ENCODE data around the gene HDAC9.

The HDAC9 gene

DNA sequence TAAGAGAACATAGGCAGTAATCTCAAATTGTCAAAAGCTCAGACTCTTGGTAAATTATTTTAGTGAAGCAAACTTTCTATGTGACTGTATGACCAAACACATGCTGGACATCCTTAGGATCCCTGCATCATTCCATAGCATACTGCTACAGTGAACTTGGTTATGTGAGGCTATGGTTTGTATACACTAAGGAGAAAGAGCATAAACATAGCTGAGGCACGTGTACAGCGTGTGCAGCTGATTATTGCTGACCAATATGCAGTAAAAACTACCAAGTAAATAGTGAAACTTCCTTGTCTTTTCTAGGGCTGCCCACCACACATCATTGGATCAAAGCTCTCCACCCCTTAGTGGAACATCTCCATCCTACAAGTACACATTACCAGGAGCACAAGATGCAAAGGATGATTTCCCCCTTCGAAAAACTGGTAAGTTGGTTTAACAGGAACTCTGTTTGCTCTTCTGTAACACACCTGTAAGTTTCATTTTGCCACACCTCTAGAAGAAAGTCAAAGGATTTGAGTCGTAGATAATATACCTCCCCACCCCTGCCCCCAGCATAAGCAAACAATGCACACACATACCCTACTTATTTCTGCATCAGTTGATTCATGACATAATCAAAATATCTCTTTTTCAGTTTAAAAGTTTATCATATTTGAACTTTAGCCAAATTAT, 98.2 kb downstream of the HDAC9 start:
- no peak for DNase-seq (ENCODE audit: low spot score)

DNA sequence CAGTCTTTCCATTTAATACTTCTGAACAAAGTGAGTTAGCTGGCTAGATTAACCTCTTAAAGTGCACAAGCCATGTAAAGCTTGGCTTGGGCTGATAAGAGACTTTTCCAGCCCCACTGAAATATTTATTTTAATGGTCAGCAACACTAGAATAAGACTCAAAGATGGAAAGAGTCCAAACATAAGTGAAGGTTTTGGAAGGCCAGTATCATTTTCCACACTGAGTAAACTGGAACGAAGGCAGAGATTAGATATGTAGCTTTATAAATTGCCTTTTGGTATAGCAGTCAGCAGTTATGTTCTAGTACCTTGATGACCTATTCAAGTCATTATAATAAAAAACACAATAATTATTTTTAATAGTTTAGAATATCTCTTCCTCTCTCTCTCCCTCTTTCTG, 102.2 kb downstream of the HDAC9 start:
- no peak for DNase-seq (ENCODE audit: low spot score)

DNA sequence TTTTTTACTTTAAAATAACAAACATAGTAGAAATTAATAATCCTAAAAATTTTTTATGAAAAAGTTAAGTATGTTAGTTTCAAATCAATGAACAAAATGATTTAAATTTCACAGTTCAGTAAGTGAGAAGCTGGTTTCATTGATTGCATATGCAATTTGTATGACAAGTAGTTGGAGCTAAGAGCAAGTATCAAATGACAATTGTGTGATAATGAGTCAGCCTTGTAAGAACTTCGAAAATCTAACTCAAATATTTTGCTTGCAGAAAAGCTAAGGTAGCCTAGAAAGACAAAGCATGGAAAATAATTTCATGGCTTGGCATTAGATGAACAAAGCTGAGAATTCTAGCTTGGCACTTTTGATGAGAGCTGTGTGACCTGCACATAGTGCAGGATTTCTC, 111.5 kb downstream of the HDAC9 start:
- DNase-seq (ENCODE audit: low spot score), result no peak

DNA sequence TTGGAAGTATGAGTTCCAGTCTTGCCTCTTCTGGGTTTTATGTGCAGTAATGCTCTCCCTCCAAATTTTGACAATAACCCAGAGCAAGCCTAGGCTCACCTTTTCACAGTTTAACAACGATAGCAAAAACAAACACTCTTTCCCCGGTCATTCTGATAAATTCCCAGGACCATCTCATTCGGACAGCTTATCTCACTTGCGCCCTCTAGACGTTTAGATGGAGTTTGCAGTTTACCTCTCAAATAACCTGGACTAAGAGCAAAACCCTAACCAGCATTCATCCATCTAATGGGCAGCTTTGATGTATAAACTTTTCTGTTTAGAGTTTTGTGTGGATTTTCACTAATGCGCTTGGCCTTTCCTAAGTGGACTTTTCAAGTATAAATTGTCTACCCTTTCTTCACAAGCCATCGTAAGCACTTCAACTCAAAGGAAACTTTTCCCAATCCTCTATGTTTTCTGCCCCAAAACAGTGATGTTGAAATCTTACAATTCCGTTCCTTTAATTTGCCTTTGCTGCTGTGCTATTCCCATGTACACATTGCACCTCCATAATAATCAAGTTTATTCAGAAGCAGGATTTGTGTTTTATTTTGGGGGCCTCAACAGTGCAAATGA, 114.9 kb downstream of the HDAC9 start:
- peak; percentile 4 for DNase-seq (ENCODE audit: low spot score)

DNA sequence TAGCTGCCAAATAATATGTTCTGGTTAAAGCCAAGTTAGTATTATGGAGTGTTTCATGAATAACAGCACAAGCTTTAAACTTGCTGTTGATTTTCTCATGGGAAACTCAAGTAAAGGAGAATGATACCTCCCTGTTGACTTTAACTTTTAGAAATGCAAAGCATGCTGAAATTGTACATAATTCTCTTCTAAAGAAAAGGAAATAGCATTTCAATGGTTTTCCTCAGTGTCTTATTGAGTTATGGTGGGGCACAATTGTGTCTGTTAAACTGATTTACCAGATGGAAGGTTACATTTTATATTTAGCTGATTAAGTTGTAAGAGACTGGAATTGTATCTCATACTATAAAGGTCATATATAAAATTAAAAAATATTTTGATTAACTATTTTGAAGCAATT, 119.3 kb downstream of the HDAC9 start:
- no peak for DNase-seq (ENCODE audit: low spot score)

DNA sequence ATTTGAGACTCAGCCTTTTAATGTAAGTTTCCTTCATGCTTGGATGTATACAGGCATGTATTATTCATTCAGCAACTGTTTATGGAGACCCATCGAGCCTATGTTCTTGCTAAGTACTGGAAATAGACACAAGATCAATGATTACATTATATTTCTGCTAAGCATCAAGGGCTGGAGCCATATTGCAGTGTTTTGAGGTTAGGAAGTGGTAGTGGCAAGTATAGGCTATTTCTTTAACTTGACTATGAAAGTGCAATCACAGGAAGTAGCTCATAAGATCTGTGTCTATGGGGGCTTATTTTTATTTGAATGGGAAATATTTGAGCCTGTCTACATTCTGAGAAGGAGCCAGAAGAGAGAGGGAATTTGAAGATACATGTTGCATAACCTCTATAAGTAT, 123.8 kb downstream of the HDAC9 start:
- no peak for DNase-seq (ENCODE audit: low spot score)

DNA sequence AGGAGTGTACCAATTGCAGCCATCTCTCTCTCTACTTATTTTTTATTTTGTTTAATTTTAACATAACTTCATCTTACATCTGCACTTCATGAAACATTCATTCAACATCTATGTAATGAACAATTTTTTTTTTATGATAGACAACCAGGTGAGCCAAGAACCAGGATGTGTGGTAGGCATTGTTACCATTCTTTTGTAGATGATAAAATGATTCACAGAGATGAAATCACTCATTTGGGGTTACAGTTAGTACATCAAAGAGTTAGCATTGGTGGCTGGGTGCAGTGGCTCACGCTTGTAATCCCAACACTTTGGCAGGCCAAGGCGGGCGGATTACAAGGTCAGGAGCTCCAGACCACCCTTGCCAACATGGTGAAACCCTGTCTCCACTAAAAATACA, 127.8 kb downstream of the HDAC9 start:
- no peak for DNase-seq (ENCODE audit: low spot score)

DNA sequence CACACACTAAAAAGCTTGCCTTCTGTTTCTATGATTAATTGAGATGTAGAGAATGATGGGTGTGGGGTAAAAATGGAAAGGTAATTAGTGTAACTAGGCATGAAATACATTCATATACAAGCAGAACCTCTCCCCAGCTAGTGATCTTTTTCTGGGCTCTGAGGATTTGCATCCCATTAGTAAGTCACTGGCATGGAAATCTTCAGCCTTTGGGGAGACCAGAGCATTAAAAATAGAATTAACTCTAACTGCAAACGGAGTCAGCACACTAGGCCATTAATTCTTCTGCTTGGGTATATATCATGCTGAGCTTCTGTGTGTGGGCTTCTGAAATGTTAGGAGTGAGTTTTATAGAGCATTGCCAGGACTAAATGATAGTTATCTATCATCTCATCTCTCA, 128.9 kb downstream of the HDAC9 start:
- no peak for DNase-seq (ENCODE audit: low spot score)

DNA sequence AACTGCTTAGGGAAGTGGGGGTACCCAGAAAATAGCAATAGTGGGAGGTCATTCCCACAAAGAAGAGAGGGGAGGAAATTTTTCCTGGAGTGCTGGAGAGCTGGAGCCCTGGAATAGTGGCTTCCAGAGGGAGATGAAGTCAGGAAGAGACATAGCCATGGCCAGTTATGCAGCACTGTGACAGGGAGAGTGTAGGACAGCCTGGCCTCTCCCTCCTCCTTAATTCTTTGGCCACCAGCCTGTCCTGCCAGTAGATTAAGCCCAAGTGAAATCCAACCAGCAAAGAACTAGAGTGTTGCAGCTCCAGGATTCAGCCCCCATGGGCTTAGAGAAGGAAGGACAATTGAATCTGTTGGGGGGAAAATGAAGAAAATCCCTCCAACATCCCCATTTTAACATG, 130.5 kb downstream of the HDAC9 start:
- no peak for DNase-seq (ENCODE audit: low spot score)

DNA sequence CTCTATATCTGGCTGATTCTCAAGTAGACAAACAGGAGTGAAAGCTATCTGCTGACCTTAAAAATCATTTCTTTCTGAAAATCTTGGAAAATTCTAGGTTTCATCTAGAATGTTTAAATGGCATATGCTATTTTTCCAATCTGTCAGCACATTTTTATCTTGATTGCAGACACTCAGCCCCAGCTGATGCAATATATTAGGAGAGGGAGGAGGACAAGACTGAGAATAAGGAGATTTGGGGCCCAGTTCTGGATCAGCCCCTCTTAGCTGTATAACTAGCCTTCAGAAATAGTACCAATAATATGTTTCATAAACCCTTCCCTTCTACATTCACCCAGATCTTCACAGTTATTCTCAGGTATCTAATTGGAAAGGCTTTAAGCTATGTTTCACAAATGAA, 131.2 kb downstream of the HDAC9 start:
- no peak for DNase-seq (ENCODE audit: low spot score)

DNA sequence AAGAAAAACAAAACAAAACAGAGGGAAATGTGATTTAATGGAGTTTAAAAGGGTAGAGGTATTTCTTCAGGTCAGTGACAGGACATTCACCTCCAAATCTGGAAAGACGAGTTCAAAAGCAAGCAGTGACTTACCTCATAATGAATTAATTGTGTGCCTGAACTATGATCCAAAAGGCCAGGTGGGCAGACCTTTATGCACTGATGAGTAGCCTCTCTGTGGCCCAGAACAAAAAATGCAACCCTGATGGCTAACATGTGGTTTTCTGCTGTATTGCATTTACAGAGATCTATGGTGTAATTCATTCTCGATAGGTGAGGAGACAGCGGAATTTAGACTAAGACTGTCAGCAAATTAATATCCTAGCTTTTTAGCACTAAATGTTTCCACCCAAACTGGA, 142.0 kb downstream of the HDAC9 start:
- DNase-seq (ENCODE audit: low spot score), result no peak

DNA sequence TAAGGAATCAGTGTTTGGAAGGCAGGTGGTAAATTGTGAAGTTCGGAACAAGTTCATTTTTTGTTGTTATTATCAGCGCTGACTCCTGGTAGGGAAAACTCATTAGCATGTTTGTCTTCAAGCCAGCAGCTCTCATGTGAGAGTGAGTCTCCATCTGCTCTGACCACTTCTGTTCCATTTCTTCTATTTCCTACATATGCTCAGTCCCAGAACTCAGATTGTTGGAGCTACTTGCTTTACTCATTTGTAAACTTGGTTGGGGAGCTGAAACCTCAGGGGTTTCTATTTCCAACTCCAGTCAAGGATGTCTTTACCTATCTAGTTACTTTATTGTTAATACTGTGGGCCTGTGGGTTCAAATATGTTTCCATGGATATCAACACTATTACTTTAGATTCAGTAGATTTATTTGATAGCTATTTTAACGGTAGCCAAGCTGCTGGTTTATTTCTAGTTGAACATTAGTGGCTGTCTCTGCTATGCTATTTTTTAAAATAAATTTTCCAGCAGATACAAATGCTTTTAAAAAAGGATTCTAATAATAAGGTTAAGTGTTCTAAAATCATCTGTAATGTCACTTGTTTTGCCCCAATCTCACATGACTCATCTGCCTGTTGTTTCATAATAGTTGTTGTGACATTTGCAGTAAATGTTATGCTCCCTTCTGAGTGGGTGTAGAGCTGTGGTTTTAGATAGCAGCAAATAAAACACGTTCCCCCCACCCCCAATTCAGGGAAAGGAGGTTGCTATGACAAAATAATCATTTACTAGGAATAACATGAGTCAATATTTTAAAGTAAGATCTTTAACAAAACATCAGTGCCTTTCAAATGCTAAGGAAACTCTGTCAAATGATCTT, 143.3 kb downstream of the HDAC9 start:
- DNase-seq (ENCODE audit: low spot score), result peak; percentile 3

DNA sequence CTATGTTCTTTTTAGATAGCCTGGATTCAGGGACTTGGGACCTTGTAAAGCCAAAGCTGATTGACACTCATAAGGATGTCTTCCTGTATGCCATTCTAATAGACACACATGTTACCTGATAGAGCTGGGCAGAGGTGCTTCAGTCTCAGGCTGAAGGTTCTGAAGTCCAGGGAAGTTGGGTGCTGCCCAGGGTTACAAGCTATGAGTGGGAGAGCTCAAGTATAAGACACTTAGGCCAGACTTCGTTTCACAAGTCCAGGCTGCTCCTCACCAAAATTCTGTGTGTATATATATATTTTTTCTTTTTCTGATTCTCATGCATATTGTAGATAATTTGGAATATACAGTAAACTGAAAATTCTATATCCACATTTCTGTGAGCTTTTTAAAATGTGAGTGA, 144.2 kb downstream of the HDAC9 start:
- DNase-seq (ENCODE audit: low spot score), result no peak

DNA sequence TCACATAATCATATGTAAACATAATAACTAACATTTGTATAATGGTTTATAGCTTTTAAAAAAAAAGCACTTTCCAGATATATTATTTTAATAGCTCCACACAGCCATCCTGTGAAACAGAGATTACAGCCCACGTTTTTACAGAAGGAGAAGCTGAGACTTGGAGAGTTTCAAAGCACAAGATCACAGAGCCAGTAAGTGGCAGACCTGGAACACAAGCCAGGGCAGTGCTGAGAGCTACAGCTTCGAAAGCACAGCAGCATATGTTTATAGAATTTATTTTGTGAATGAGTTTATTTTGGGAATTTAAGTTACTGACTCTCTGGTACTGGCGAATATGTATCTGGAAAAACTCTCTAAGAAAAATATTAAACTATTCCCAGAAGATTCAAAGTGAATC, 149.4 kb downstream of the HDAC9 start:
- no peak for DNase-seq (ENCODE audit: low spot score)

DNA sequence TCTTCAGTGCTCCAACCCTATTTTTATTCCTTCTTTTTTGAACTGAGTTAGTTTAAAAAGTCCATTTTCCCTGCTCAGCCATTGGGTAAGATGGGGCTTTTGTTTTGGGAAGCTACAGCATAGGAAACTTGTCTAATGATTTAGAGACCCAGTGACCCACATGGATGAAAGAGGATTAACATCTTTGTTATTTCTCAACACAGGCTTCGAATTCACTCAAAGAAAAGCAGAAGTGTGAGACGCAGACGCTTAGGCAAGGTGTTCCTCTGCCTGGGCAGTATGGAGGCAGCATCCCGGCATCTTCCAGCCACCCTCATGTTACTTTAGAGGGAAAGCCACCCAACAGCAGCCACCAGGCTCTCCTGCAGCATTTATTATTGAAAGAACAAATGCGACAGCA, 152.0 kb downstream of the HDAC9 start:
- DNase-seq (ENCODE audit: low spot score), result no peak

DNA sequence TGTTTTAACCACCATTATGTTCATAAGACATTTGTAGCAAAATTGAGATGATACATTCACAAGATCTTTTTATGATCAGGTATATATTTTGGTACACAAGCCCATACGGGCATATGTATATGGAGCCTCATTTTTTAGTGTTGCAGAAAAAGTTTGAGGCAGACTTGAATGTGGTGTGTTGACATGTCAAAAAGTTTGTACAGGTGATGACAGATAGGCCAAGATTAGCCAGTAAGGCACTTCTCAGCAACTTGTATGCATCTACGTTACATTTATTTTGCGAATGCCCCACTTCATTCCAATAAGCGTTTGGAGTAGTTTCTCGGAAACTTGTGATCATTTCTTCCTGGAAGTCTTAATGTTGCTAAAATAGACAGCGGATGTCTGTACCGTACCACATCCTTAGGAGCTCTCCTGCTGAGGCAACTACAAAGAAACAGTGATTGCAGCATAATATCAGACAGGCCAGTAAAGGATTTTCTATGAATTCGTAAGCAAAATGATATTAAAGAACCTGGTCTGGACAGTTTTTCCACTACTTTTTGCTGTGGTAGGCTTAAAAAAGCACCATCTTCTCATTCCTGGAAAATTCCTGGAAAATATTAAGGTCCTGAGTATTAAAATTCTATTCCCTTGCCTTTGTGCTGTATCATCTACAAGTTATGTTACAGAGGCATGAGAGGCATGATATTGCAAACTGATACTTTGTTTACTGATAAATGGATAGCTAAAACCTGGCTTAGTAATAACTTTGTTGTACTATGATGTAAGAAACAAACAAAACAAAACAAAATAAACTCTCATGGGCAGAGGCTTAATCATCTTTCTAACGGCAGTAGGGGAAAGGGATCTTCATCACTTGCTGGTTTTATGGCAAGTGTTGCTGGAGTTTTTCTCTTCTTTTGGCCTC, 153.6 kb downstream of the HDAC9 start:
- no peak for DNase-seq (ENCODE audit: low spot score)

DNA sequence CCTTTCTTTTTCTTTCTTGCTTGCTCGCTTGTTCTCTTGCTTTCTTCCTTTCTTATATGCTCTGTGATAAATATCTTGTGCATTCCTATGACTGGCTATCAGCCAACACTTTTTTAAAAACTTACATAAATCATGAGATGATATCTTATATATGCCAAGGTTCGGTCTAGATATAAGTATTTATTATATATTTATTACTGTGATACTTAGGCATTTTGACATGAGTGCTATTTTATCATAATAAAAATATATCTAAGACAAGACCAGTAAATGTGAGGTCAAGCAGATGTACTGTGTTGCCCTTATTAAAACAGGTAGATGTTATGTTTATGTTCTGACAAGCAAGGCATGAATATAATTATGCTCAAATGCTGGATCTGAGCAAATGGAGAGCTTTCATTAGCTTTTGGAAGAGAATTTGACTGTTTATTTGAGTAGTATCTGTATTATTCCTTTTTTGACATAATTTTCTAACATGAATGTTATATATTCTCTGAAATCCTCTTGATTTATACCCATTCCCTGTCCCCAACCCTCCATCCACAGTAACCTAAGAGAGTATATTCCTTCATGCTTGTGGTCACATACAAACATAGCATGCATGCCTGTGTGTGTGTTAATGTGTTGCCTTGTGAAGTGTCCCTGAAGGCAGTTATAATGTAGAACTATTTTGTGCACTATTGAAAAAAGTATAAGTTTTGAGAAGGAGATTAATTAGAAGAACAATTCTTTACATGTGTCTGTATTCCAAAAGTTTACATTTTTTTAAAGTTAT, 158.0 kb downstream of the HDAC9 start:
- DNase-seq (ENCODE audit: low spot score), result peak; percentile 0

DNA sequence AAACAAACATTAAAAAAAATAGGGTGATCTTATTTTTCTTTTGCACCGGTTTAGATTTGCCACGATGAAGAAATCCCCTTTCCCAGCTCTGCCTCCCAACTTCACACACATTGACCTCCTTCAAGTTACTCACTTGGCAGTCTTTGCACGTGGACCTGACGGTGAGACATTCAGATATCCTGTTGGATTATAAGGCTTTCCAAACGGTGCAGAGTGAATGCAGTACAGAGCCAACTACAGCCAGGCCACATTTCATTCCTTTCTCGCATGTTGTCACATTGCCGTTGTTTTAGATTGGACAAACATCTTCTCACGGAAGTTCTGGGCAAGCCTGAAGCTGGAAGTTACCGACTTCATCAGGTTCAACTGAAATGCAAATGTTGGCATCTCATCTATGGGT, 159.2 kb downstream of the HDAC9 start:
- DNase-seq (ENCODE audit: low spot score), result no peak

DNA sequence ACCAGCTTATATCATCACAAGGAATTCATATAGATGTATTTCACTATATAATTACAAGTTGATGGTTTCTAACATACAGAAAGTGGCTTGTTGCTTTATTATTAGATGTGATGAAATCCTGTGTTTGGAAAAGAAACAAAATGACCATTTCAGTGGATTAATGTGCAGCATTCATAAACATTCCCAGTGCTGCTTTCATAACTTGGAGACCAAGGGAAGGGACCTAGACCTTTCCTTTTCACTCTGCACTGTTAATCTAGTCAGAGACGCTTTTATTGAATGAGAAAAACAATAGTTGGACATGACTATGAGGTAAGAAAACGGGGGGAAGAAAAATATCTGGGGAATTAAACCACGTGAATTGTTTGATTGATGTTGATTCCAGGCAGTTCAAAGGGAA, 160.0 kb downstream of the HDAC9 start:
- DNase-seq (ENCODE audit: low spot score), result no peak

DNA sequence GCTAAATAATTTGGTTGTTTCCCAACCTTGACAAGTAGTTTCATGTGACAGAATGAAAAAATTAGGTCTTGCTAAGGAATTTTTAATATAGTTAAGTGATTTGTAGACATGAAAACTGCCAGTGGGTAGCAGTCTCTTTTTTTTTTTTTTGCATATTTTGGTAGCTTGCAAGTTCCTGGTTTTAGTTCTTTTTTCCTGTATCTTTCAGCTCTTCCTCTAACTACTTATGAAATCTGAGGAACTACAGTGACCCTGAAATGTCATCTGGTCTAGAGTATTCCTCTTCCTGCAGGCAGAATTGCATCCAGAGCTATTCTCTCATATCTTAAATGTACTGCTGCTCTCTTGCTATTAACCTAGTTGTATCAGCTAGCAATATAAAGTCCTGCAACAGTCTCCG, 160.4 kb downstream of the HDAC9 start:
- DNase-seq (ENCODE audit: low spot score), result no peak

DNA sequence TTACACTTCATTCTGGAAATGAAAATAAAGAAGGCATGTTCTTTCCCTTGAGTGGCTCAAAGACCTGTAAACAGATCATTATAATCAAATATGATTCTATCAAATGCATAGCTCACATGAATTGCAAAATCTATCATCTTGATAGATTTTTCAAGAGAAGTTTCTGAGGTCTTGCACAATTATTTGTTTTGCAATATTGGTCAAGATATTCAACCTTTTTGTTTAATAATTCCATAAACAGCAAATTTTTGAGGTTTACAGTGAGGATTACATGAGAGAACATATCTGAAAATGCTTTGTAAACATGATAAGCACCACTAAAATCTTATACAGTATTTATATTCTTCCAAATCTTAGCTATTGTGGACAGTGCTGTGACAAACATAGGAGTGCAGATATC, 160.8 kb downstream of the HDAC9 start:
- DNase-seq (ENCODE audit: low spot score), result no peak

DNA sequence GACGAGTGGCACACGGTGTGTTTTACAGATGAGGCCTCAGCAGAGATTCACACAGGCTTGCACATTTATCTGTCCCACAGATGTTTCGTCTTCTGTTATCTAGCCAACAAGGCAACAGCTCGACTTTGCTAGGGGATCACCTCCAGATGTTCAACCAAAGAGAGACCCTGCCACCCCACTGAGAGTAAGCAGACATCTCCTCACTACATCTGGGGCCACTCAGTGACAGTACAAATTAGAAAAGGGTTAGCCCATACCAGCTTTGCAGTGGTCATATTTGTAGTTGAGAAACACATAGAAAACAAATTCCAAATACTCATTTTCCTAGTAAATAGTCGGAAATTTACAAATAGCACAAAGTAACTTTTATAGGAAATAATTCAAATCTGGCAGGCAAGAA, 164.2 kb downstream of the HDAC9 start:
- DNase-seq (ENCODE audit: low spot score), result no peak
